ENCODE data around the gene RFX4.

The RFX4 gene

DNA sequence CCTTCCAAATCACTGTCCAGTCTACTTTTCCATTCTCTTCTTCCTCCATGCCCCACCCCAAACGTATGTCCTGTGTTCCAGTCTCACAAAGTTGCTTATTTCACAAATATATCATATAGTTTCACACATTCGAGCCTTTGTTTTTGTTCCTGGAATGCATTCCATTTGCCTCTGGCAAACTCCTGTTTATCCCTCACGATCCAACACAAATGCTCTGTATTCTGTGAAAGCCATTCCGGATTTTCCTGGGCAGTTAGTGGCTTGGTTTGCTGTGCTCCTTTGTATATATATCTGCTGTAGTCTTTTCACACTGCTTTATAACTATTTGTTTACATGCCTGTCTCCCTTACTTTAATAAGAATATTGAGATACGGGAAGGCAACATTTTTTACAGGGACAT is 200.7 kb downstream of the RFX4 start:
- no peaks in the 10 kb centered on the region for H3K4me1 ChIP-seq
- peaks cover 58% of the 10 kb centered on the region for H4K20me1 ChIP-seq
- peaks cover 72% of the 10 kb centered on the region for H3K36me3 ChIP-seq
- no peak overlapping the region for H3K4me2 ChIP-seq
- peaks cover 30% of the 10 kb centered on the region for H3K9me3 ChIP-seq
- H3K4me3 ChIP-seq: no peak overlapping the region
- no peak overlapping the region for H3K27ac ChIP-seq
- TF ChIP-seq Cebpa-rat (IDR thresholded peaks at IDR 0.05): no peak
- no peaks in the 10 kb centered on the region for H3K27me3 ChIP-seq
- H3K9ac ChIP-seq: no peak overlapping the region

DNA sequence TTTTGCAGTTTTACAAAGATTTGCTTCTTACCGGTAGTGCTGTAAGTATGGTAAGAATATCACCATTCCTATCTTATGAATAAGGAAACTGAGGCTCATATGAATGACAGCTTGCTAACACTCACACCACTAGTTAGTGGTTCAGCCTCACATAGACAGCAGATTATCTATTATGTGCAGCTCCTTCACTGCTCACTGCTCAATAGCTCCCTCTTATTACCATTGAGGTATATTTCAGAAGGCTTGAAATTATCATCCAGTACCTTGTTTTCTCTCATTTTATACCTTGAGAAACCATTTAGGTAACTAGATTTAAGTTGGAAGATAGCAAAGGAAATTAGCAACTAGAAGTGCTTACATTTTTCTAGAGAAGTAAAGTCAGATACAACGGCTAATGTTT is 207.2 kb downstream of the RFX4 start:
- no peaks in the 10 kb centered on the region for H3K27me3 ChIP-seq
- no peak overlapping the region for H3K9ac ChIP-seq
- peaks cover 25% of the 10 kb centered on the region for H3K9me3 ChIP-seq
- no peaks in the 10 kb centered on the region for H4K20me1 ChIP-seq
- H3K4me1 ChIP-seq: no peaks in the 10 kb centered on the region
- no peak overlapping the region for H3K27ac ChIP-seq
- no peak overlapping the region for H3K4me2 ChIP-seq
- TF ChIP-seq Cebpa-rat (IDR thresholded peaks at IDR 0.05): no peak
- no peak overlapping the region for H3K4me3 ChIP-seq
- peaks cover 74% of the 10 kb centered on the region for H3K36me3 ChIP-seq

GRCh38 chr12:106791531-106791930 is 208.7 kb downstream of the RFX4 start:
- no peaks in the 10 kb centered on the region for H4K20me1 ChIP-seq
- H3K27ac ChIP-seq: no peak overlapping the region
- no peak overlapping the region for H3K4me2 ChIP-seq
- H3K36me3 ChIP-seq: peaks cover 64% of the 10 kb centered on the region
- H3K27me3 ChIP-seq: no peaks in the 10 kb centered on the region
- H3K9me3 ChIP-seq: peaks cover 22% of the 10 kb centered on the region
- H3K4me3 ChIP-seq: no peak overlapping the region
- H3K9ac ChIP-seq: no peak overlapping the region
- TF ChIP-seq Cebpa-rat (IDR thresholded peaks at IDR 0.05): no peak
- no peaks in the 10 kb centered on the region for H3K4me1 ChIP-seq

DNA sequence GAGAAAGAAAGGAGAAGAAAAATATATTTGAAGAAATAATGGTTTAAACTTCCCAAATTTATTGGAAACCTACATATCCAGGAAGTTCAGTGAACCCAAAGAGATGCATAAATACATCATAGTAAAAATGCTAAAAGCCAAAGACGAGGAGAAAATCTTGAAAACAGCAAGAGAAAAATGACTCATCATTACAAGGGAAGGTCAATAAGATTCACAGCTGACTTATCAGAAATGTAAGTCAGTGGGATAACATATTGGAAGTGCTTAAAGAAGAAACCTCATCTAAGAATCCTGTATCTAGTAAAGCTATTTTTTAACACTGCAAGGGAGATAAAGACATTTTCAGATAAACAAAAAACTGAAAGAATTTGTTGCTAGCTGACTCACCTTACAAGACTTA is 211.6 kb downstream of the RFX4 start:
- Histone ChIP-seq H4K20me1 (no peaks in the 10 kb centered on the region), H3K27me3 (no peaks in the 10 kb centered on the region), H3K9me3 (no peaks in the 10 kb centered on the region), H3K9ac (no peak overlapping the region), H3K36me3 (peaks cover 36% of the 10 kb centered on the region), H3K4me2 (no peak overlapping the region), H3K4me1 (no peaks in the 10 kb centered on the region), H3K4me3 (no peak overlapping the region), H3K27ac (no peak overlapping the region)
- no peak for TF ChIP-seq Cebpa-rat (IDR thresholded peaks at IDR 0.05)

DNA sequence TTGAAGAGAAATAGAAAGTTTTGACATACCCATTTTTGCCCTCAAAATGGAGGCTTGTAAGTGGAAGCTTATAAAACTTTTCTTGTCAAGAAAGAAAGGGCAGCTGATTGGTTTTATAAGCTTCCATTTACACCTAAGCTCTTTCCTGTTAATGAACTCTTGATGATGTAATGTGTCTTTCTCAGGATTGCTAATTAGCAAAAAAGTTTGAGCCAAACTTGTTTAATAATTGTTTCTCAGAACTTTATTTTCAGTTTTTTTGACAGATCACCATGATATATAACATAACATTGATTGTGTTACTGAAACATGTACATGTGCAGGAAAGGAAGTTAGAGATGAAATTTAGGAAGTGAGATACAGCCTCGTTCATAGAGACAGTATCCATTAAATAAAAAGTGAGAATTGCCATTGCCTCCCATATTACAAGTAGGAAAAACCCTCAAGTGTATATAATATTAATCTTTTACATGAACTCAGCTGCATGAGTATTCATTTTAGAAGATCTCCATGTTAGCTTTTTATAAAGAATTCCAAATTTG is 218.4 kb downstream of the RFX4 start:
- H3K27me3 ChIP-seq: no peaks in the 10 kb centered on the region
- peaks cover 34% of the 10 kb centered on the region for H3K36me3 ChIP-seq
- H3K4me1 ChIP-seq: no peaks in the 10 kb centered on the region
- H4K20me1 ChIP-seq: no peaks in the 10 kb centered on the region
- no peaks in the 10 kb centered on the region for H3K9me3 ChIP-seq
- H3K4me2 ChIP-seq: no peak overlapping the region
- H3K27ac ChIP-seq: no peak overlapping the region
- H3K9ac ChIP-seq: no peak overlapping the region
- no peak for TF ChIP-seq Cebpa-rat (IDR thresholded peaks at IDR 0.05)
- no peak overlapping the region for H3K4me3 ChIP-seq

- TF ChIP-seq Cebpa-rat (IDR thresholded peaks at IDR 0.05): no peak
- Histone ChIP-seq H3K4me1 (no peaks in the 10 kb centered on the region), H3K27me3 (no peaks in the 10 kb centered on the region), H3K9ac (no peak overlapping the region), H3K9me3 (no peaks in the 10 kb centered on the region), H4K20me1 (no peaks in the 10 kb centered on the region), H3K4me2 (no peak overlapping the region), H3K36me3 (peaks cover 41% of the 10 kb centered on the region), H3K4me3 (no peak overlapping the region), H3K27ac (no peak overlapping the region)
These were observed 219.2 kb downstream of the RFX4 start for GRCh38 chr12:106801830-106802533.

DNA sequence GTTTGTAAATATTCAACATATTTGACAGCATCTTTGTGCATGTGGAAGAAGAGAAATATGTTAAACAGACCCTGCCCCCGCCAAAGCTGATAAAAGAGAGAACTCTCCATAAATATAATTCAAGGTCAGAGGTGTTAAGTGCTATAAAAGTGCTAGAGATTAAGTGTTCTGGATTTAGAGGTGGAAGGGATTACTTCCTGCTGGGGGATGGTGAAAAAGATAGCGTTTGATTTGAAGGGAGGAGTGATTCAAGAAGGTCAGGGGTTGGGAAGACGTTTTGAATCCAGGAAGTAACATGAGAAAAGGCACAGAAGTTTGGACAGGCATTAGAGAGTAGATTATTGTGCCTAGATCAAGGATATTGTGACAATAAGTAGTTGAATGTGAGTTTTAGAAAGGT is 221.9 kb downstream of the RFX4 start:
- Histone ChIP-seq H3K27me3 (no peaks in the 10 kb centered on the region), H3K36me3 (peaks cover 41% of the 10 kb centered on the region), H3K9ac (no peak overlapping the region), H3K4me3 (no peak overlapping the region), H3K4me1 (no peaks in the 10 kb centered on the region), H3K4me2 (no peak overlapping the region), H3K27ac (no peak overlapping the region), H4K20me1 (no peaks in the 10 kb centered on the region), H3K9me3 (no peaks in the 10 kb centered on the region)
- TF ChIP-seq Cebpa-rat (IDR thresholded peaks at IDR 0.05): no peak

Data from BLaER1 (cell line).